GM18907 (cell line): ENCODE measurements around the gene PEAK3.

ENCODE experiments used
- ATAC-seq: cut with Tn5 transposase; IDR thresholded peaks from one replicate; pipeline ENCODE4 v1.9.1; 2021; ENCODE audit warnings: mild to moderate bottlenecking, moderate library complexity; ENCODE audit not compliant: unreplicated experiment

Gene PEAK3

DNA sequence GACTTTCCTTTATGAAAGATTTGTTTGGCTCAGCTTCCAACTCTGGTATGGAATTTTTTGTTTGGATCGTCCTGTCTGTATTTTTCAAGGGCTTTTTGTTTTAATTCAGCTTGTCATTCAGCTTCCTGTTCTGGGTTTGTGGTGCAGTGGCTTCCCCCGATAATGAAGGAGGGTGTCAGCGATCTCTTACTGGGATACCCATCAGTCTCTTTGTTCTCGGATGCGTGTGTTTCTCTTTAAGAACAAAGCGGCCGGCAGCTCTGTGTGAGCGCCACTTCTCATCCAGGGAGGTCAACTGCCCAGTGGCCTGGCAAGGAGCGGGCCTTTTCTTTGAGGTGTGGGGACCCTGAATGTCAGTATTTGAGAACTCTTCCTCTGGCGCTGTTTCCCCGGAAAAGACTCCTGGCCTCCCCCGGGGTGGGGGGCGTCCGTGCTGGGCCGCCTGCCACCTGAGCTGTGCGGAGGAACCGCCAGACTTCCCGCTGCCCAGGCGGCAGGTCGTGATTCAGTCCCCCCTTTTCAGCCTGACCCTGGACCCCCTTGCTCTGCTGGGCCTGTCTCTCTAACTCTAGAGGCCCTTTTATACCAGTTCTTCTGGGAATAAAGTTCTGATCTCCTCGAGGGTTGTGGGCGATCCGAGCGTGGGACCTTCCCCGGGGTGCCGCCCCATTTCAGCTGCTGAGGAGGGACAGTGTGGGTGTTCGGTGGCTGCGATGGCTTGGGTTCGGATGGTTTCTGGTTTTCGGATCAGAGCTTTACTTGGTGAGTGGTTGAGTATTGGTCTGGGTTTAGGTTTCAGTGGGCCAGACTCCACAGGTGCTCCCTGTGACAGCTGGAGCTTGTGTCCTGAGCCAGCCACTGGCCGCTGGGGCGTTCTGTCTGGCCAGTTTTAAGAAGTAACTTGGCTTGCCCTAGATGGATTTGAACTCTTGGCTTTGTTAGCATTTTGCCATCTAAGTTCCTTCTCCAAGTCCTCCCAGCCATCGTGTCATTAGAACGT is 41.9 kb downstream of the PEAK3 start:
- ATAC-seq = no peak

DNA sequence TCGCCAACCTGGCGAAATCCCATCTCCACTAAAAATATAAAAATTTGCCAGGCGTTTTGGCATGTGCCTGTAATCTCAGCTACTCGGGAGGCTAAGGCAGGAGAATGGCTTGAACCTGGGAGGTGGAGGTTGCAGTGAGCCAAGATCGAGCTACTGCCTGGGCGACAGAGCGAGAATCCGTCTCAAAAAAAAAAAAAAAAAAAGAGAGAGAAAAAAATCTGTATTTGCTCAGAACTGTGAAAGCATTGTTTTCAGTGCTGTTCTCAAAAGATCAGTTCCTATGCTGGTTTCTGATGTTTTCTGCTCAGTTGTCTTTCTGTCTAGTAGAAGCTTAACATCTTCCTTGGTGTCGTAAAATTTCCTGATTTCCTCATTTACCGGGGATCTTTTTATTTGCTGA is 42.8 kb downstream of the PEAK3 start:
- ATAC-seq = no peak

- ATAC-seq = no peak
Observed at GRCh38 chr19:2237869-2238153, 44.2 kb downstream of the PEAK3 start.

GRCh38 chr19:2237051-2237868 is 44.7 kb downstream of the PEAK3 start:
- no peak for ATAC-seq

DNA sequence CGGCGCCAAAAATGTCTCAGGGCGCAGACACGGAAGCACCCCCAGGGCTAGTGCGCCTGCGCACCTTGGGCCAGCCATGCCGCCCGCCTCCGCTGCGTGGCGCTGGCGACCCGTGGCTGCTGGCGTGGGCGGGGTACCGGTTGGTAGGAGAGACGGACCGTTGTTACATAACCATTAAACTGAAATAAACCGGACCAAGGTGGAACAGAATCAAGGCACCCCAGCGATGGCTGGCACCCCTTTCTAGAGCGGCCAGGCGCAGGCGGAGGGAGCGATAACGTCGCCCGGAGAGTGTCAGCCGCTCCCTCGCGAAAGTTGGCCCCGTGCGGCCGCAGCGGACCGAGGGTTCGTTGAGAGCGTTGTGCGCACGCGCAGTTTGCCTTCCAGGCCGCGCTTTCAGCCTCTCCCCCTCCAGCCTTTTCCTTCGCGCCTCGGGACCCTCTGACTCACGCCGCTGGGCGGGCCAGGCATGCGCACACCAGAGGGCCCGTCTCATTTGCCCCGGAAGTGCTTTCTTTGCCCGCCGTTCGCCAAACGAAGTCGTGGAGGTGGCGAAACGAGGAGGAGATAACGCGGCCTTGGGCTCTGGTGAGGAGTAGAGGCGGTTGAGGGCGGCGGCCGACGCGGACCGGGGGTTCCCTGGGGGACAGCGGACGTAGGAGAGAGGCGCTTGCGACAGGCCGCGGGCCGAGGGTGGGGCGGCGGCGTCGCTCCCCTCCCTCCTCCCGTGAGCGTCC is 45.5 kb downstream of the PEAK3 start, which contains the start of the genes PLEKHJ1 and SF3A2:
TSS of gene PLEKHJ1 (minus strand) at position 16 of the 737 bp plus-strand sequence. CDS start 81 bp downstream, outside the sequence.
TSS of gene SF3A2 (plus strand) at position 511 of the 737 bp plus-strand sequence. CDS start 6,595 bp downstream, outside the sequence.
- ATAC-seq = peak; percentile 73

- ATAC-seq = no peak
Observed at GRCh38 chr19:2236064-2236313, 46.0 kb downstream of the PEAK3 start.

- peak; percentile 20 for ATAC-seq
Observed at GRCh38 chr19:2235381-2236063, 46.5 kb downstream of the PEAK3 start.

GRCh38 chr19:2234996-2235380 is 47.0 kb downstream of the PEAK3 start:
- no peak for ATAC-seq

- ATAC-seq = no peak
Observed at GRCh38 chr19:2233601-2234280, 48.2 kb downstream of the PEAK3 start.

DNA sequence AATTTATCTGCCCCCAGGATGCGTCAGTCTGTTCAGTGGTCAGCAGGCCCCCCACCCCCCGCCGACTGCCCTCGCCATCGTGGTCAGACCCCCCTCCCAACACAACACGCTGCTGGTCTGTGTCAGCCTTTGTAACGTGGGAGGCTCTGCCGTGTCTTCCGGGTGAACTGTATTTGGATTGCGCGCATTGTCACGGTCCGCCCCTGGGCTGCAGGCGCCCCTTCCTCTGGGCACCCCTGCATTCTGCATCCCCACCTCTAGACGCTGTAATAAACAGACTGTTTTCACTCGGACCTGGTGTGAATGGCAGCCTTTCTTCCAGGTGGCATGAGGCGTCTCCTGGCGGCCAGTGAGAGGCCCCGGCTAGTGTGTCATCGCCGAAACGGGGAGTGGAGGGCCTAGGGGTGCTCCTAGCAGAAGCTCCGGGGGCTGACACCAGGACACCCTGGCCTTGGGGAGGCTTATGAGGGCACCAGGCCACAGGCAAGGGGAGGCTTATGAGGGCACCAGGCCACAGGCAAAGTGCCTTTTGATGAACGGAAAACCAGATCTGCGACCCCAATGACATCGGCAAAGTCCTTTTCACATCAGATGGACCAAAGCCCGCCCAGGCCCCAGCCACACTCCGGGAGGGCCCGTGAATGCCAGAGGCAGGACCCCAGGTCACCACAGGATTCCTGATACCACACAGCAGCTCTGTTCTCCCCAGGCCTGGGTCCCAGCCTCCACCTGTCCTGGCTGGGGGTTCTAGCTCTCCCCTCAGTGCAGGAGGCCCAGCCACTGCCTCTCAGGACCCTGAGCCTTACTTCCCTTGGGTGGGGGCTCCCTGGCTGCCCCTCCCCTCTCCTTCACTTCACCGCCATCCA is 49.5 kb downstream of the PEAK3 start:
- no peak for ATAC-seq

- no peak for ATAC-seq
Observed at GRCh38 chr19:2231621-2232221, 50.3 kb downstream of the PEAK3 start.

GRCh38 chr19:2230807-2231533 is 51.0 kb downstream of the PEAK3 start:
- ATAC-seq = no peak

DNA sequence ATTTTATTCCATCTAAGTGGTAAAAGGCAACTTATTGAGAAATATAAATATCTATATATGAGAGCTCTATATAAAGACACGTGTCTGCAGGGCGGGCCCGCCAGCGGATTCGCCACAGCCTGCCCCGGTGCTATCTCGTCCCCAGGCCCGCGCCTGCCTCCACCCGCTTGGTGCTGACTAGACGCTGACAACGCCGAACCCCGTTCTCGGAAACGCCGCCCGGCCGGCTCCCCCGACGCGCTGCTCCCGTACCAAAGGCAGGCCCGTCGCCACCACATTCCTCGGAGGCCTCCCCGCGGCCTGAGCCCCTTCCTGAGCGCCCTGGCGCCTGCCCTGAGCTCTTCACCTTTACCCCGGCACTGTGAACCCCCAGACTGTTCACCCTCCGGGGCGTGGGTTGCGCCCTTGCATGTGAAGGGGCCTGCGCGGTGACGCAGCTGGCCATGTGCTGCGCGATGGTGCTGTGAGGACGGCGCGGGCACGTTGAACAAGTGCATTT is 51.9 kb downstream of the PEAK3 start:
- no peak for ATAC-seq

DNA sequence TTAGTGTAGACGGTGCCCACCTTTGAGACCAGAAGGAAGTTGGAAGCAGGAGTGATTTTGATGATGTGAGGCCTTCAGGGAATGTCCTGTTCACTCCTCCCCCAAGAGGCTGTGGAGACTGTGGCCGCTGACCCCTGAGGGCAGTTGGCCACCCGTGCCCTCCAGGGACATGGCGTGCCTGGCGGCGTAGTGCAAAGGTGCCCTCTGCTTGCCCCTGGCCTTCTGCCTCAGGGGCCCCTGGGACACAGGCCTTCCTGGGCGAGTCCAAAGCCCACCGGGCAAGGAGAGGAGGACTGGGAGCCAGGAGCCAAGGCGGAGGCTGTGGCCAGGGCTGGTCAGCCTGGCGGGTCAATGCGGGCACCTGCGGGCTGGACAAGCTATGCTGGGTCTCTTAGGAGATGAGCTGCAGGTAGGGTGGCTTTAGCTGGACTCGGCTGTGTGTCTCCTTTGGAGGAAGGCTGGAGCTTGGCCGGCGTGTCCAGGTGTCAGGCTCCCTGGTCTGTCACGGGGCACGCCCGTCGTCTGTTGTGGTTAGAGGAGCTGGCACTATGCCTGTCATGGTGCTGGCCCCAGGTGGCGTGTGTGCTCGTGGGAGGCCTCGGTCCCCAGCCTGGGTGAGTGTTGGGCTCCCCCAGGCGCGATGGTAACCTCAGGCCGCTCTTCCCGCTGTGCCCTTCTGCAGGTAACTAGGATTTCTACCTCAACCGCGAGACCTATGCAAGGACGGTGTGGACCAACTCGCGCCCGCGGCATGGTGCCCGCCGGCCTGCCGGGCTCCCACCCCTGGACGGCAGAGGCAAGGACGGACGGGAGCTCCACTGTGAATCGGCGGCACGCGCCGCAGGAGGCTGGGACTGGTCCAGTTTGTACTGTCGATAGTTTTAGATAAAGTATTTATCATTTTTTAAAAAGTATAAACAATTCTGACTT is 52.6 kb downstream of the PEAK3 start:
- no peak for ATAC-seq

DNA sequence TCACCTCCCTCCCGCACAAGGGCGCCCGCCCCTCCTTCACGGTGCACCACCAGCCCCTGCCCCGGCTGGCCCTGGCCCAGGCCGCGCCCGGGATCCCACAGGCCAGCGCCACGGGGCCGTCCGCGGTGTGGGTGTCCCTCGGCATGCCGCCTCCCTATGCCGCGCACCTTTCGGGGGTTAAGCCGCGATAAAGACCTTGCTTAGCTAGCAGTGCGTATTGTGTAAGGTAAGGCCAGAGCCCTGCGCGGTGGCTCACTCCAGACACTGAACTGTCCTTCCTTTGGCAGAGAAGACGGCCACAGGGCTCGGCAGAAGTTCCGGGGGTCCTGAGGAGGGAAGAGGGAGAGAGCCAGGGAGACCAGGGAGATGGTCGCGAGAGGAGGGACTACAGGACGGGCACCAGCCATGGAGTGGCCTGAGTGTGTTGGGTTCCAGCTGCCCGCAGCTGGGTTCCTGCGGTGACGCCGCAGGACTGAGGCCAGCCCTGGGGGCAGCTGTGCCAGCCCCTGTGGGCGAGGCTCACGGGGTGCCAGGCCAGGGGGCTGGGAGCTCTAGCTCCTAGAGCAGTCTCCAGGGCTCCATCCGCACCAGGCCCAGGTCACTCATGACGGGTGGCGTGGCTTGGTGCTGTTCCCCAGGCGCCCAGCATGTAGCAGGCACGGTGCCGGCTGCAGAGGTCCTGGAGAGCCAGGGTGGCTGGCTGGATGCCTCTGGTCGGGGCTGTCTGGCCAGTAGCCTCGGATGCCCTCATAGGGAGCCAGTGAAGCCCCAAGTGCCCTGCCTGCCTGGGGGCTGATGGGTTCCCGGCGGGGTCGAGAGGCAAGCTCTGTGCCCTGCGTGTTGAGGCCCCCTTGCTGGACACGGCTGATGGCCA is 53.6 kb downstream of the PEAK3 start:
- ATAC-seq = no peak
